ENCODE results near the gene WBP4. TPM values are rescaled to one million over a fixed set of nuclear protein-coding genes. Genes with fewer than 3 reads are reported as not detected.

Gene WBP4
- total RNA-seq, 1 experiment from 2014 or later: 7.2 TPM

DNA sequence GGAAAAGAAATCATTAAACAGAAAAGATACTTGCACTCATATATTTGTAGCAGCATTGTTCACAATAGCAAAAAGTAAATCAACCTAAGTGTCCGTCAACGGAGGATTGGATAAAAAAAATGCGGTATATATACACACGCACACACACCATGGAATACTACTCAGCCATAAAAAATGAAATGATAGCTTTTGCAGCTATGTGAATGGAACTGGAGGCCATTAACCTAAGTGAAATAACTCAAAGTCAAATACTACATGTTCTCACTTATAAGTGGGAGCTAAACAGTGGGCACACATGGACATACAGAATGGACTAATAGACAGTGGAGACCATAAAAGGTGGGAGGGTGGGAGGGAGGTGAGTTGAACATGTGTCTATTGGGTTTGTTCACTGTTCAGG is 18.4 kb downstream of the WBP4 start:
- Histone ChIP-seq H3K79me2 (ENCODE audit: insufficient read depth, low read length) (no peaks in the 10 kb centered on the region), H4K20me1 (ENCODE audit: control insufficient read depth, insufficient read depth, insufficient read length) (no peaks in the 10 kb centered on the region), H4K91ac (ENCODE audit: insufficient read length, low read depth, low read length) (no peak overlapping the region), H3K23me2 (ENCODE audit: insufficient read length, low read depth, low read length, poor library complexity, severe bottlenecking) (no peaks in the 10 kb centered on the region), H3K23ac (ENCODE audit: insufficient read length, low read depth, low read length) (no peak overlapping the region), H3T11ph (ENCODE audit: low read length) (no peak overlapping the region), H2AK5ac (ENCODE audit: insufficient read length, low read length) (no peak overlapping the region), H2BK5ac (ENCODE audit: insufficient read length, low read length) (no peak overlapping the region), H4K8ac (replicated peaks; ENCODE audit: insufficient read length, low read depth, low read length) (no peak overlapping the region), H3K79me1 (ENCODE audit: insufficient read depth, low read depth, low read length, poor library complexity, severe bottlenecking) (no peaks in the 10 kb centered on the region), H3K27me3 (ENCODE audit: insufficient read depth, low read length) (no peaks in the 10 kb centered on the region), H3K4me2 (ENCODE audit: insufficient read depth, insufficient read length, low read length) (no peak overlapping the region), H3K27ac (ENCODE audit: insufficient read length, low read depth, low read length) (no peak overlapping the region), H2AFZ (ENCODE audit: low read length) (no peak overlapping the region), H4K5ac (ENCODE audit: insufficient read length, low read depth, low read length) (no peak overlapping the region), H3K4me1 (ENCODE audit: insufficient read depth, low read length) (no peaks in the 10 kb centered on the region), H3K56ac (ENCODE audit: insufficient read length, low read depth, low read length) (no peak overlapping the region), H2BK12ac (ENCODE audit: insufficient read length, low read depth, low read length) (no peak overlapping the region), H3K14ac (ENCODE audit: insufficient read depth, low read length) (no peak overlapping the region), H3K9me3 (ENCODE audit: control insufficient read depth, low read depth, low read length) (no peaks in the 10 kb centered on the region), H3K9ac (ENCODE audit: extremely low read depth, insufficient read length, low read length) (no peak overlapping the region), H3K18ac (ENCODE audit: insufficient read length, low read depth, low read length) (no peak overlapping the region), H2BK15ac (ENCODE audit: low read depth, low read length) (no peak overlapping the region), H3K4ac (ENCODE audit: low read depth, low read length) (no peak overlapping the region), H2BK120ac (ENCODE audit: low read depth, low read length, poor library complexity, severe bottlenecking) (no peak overlapping the region), H2BK20ac (ENCODE audit: low read depth, low read length, poor library complexity, severe bottlenecking) (no peak overlapping the region)
- Mint-ChIP-seq H3K27me3 (ENCODE audit: low read depth) (no peaks in the 10 kb centered on the region), H3K36me3 (ENCODE audit: insufficient read depth in 1 of 3, low read depth in 3 of 3) (peaks cover 34 to 71% (median 66%) of the 10 kb centered on the region in 3 experiments), H3K4me1 (no peaks in the 10 kb centered on the region), H3K27ac (no peak overlapping the region), H3K9me3 (peaks cover 0 to 14% of the 10 kb centered on the region in 2 experiments; a peak in 1 of 5 replicates), H3K4me3 (no peak overlapping the region)
- no peak for TF ChIP-seq CTCF (conservative IDR thresholded peaks at IDR 0.05)
- DNase-seq: no peak
- no CpG with 5 or more reads among the region's 4 CpGs for WGBS (ENCODE audit: extremely low coverage, insufficient read length, low lambda C conversion rate)
